ENCODE data around the gene GUCA2A. TPM values are rescaled to one million over a fixed set of nuclear protein-coding genes. Genes with fewer than 3 reads are reported as not detected.
A peak's percentile ranks its signal among the peaks of the same experiment; 100 is the strongest.

GUCA2A gene
- total RNA-seq, 1 donor from 2014 or later: not detected

- peaks cover 10% of the 10 kb centered on the region for H3K4me1 Mint-ChIP-seq (ENCODE audit: low read depth)
- H3K9me3 Mint-ChIP-seq (ENCODE audit: low read depth): peaks cover 21% of the 10 kb centered on the region
- H3K4me3 Mint-ChIP-seq (ENCODE audit: low read depth): no peak overlapping the region
- H3K27me3 Mint-ChIP-seq: no peaks in the 10 kb centered on the region
- H3K36me3 Mint-ChIP-seq (ENCODE audit: insufficient read depth): peaks cover 26% of the 10 kb centered on the region
- peak overlapping the region; percentile 67 for H3K27ac Mint-ChIP-seq
- TF ChIP-seq, protein P1, sequence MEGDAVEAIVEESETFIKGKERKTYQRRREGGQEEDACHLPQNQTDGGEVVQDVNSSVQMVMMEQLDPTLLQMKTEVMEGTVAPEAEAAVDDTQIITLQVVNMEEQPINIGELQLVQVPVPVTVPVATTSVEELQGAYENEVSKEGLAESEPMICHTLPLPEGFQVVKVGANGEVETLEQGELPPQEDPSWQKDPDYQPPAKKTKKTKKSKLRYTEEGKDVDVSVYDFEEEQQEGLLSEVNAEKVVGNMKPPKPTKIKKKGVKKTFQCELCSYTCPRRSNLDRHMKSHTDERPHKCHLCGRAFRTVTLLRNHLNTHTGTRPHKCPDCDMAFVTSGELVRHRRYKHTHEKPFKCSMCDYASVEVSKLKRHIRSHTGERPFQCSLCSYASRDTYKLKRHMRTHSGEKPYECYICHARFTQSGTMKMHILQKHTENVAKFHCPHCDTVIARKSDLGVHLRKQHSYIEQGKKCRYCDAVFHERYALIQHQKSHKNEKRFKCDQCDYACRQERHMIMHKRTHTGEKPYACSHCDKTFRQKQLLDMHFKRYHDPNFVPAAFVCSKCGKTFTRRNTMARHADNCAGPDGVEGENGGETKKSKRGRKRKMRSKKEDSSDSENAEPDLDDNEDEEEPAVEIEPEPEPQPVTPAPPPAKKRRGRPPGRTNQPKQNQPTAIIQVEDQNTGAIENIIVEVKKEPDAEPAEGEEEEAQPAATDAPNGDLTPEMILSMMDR (IDR thresholded peaks at IDR 0.05; ENCODE audit: unreplicated experiment): no peak
- no peak for DNase-seq (ENCODE audit: low spot score, unreplicated experiment)
These were observed 41.6 kb upstream of the GUCA2A start for GRCh38 chr1:42206164-42206563.

GRCh38 chr1:42201986-42202385 is 37.4 kb upstream of the GUCA2A start:
- H3K9me3 Mint-ChIP-seq (ENCODE audit: low read depth): peaks cover 8% of the 10 kb centered on the region
- TF ChIP-seq, protein P1 (IDR thresholded peaks at IDR 0.05; ENCODE audit: unreplicated experiment): no peak
- H3K4me1 Mint-ChIP-seq (ENCODE audit: low read depth): peaks cover 18% of the 10 kb centered on the region
- no peak overlapping the region for H3K4me3 Mint-ChIP-seq (ENCODE audit: low read depth)
- H3K36me3 Mint-ChIP-seq (ENCODE audit: insufficient read depth): peaks cover 35% of the 10 kb centered on the region
- no peak for DNase-seq (ENCODE audit: low spot score, unreplicated experiment)
- no peaks in the 10 kb centered on the region for H3K27me3 Mint-ChIP-seq
- H3K27ac Mint-ChIP-seq: no peak overlapping the region

GRCh38 chr1:42198251-42198650 is 33.7 kb upstream of the GUCA2A start:
- TF ChIP-seq, protein P1 (IDR thresholded peaks at IDR 0.05; ENCODE audit: unreplicated experiment): no peak
- Mint-ChIP-seq H3K9me3 (ENCODE audit: low read depth) (peaks cover 5% of the 10 kb centered on the region), H3K36me3 (ENCODE audit: insufficient read depth) (peaks cover 31% of the 10 kb centered on the region), H3K4me3 (ENCODE audit: low read depth) (no peak overlapping the region), H3K27ac (no peak overlapping the region), H3K27me3 (no peaks in the 10 kb centered on the region), H3K4me1 (ENCODE audit: low read depth) (peaks cover 8% of the 10 kb centered on the region)
- DNase-seq (ENCODE audit: low spot score, unreplicated experiment): no peak

- H3K4me3 Mint-ChIP-seq (ENCODE audit: low read depth): no peak overlapping the region
- no peak overlapping the region for H3K27ac Mint-ChIP-seq
- TF ChIP-seq, protein P1 (IDR thresholded peaks at IDR 0.05; ENCODE audit: unreplicated experiment): no peak
- no peaks in the 10 kb centered on the region for H3K27me3 Mint-ChIP-seq
- H3K4me1 Mint-ChIP-seq (ENCODE audit: low read depth): peaks cover 8% of the 10 kb centered on the region
- no peaks in the 10 kb centered on the region for H3K9me3 Mint-ChIP-seq (ENCODE audit: low read depth)
- peaks cover 24% of the 10 kb centered on the region for H3K36me3 Mint-ChIP-seq (ENCODE audit: insufficient read depth)
- no peak for DNase-seq (ENCODE audit: low spot score, unreplicated experiment)
These were observed 31.3 kb upstream of the GUCA2A start for GRCh38 chr1:42195841-42196240.

DNA sequence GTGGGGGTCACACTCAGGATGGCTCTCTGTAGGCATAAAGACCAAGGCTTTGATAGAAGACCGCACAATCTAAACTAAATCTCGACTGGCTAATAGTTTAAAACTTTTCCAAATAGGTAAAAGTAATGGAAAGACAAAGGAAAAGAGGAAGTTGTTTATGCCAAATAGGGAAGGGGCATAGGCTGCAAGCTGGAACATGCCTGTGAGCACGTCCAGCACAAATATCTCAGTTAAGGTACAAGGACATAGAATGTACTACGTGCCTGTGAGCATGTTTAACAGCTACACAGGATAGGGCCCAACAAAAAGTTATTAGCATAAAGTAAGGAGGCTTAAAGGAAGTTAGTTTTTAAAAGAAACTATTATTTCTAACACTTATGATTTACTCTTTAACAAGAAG is 27.6 kb upstream of the GUCA2A start:
- TF ChIP-seq, protein P1 (IDR thresholded peaks at IDR 0.05; ENCODE audit: unreplicated experiment): no peak
- Mint-ChIP-seq H3K4me3 (ENCODE audit: low read depth) (no peak overlapping the region), H3K27ac (no peak overlapping the region), H3K36me3 (ENCODE audit: insufficient read depth) (peaks cover 25% of the 10 kb centered on the region), H3K9me3 (ENCODE audit: low read depth) (no peaks in the 10 kb centered on the region), H3K27me3 (no peaks in the 10 kb centered on the region), H3K4me1 (ENCODE audit: low read depth) (peaks cover 7% of the 10 kb centered on the region)
- DNase-seq (ENCODE audit: low spot score, unreplicated experiment): no peak
